ENCODE results near the gene KRT222.

- no peak for TF ChIP-seq CTCF (IDR thresholded peaks at IDR 0.05)
- TF ChIP-seq POLR2A (IDR thresholded peaks at IDR 0.05) = no peak
Measured at GRCh38 chr17:40675905-40676304, 10.9 kb upstream of the KRT222 start.

Measured in esophagus squamous epithelium (tissue), 4 donors.